Esophagus muscularis mucosa (tissue), 4 donors: ENCODE data around the gene ZNF836. TPM values are rescaled to one million over a fixed set of nuclear protein-coding genes. Genes with fewer than 3 reads are reported as not detected.
A peak's percentile ranks its signal among the peaks of the same experiment; 100 is the strongest.
"Not testable (repeated sequence)": the region's sequence is repeated elsewhere in the genome, so short reads cannot be mapped to it uniquely, and the experiment has no call there.

Experiments used
- DNase-seq: peaks from one replicate; pipeline ENCODE4 v3.0.0-alpha.2; 2017; ENCODE audit errors: extremely low spot score
- H3K27ac ChIP-seq, 4 donors: fragments of 200-600 bp; sonication (generic); replicated peaks in 1 of 4; 1 replicate in 3 of 4; 2 replicates in 1 of 4; pipeline ENCODE4 v1.5.1; 2016 to 2019; ENCODE audit warnings: mild to moderate bottlenecking in 1 of 4
- H3K27me3 ChIP-seq, 4 donors: fragments of 200-600 bp; sonication (generic); one replicate each; pipeline versions ENCODE4 v1.5.1 to v1.6.0; 2016 to 2019
- H3K36me3 ChIP-seq, 4 donors: fragments of 200-600 bp; sonication (generic); one replicate each; pipeline ENCODE4 v1.5.1; 2016 to 2019
- H3K4me1 ChIP-seq, 4 donors: fragments of 200-600 bp; sonication (generic); one replicate each; pipeline ENCODE4 v1.5.1; 2016 to 2019
- H3K4me3 ChIP-seq, 4 donors: fragments of 200-600 bp; sonication (generic); 1 replicate in 2 of 4; 2 replicates in 2 of 4; pipeline ENCODE4 v1.5.1; 2016 to 2019; ENCODE audit warnings: mild to moderate bottlenecking in 4 of 4, moderate library complexity in 1 of 4
- H3K9me3 ChIP-seq, 4 donors: fragments of 200-600 bp; sonication (generic); 1 replicate in 3 of 4; 2 replicates in 1 of 4; pipeline ENCODE4 v1.5.1; 2016 to 2019
- CTCF ChIP-seq, 3 experiments: fragments of 200-600 bp in 2 of 3; fragments of 450-650 bp in 1 of 3; sonication (generic) in 2 of 3; IDR thresholded peaks; one replicate each; pipeline ENCODE4 v1.5.1; 2017 to 2019; ENCODE audit warnings: antibody characterized with exemption in 3 of 3, mild to moderate bottlenecking in 2 of 3, moderate library complexity in 1 of 3
- EP300 ChIP-seq: sonication (generic); formaldehyde crosslinking; IDR thresholded peaks from one replicate; pipeline ENCODE4 v1.6.1; 2017; ENCODE audit warnings: antibody characterized with exemption
- POLR2A ChIP-seq: fragments of 450-650 bp; IDR thresholded peaks from one replicate; pipeline ENCODE4 v1.6.1; 2017; ENCODE audit warnings: antibody characterized with exemption, moderate library complexity, mild to moderate bottlenecking, low read depth
- POLR2AphosphoS5 ChIP-seq, 2 donors: sonication (generic); formaldehyde crosslinking; IDR thresholded peaks; one replicate each; pipeline ENCODE4 v1.6.1; 2017; ENCODE audit warnings: antibody characterized with exemption in 2 of 2
- WGBS: methylation state at CpG from one replicate; pipeline ENCODE4 v1.1.5; 2018; 5-methylcytosine and 5-hydroxymethylcytosine counted together
- intact Hi-C: fragments of 100-400 bp; cut with DNase I; formaldehyde crosslinking; loops from one replicate; pipeline ENCODE4 v1.15.1; 2023
- total RNA-seq, 4 donors: library from RNA; depleted of rRNA; stranded (reverse); fragments of >200 nt; gene quantifications; one replicate each; pipeline versions ENCODE4 v1.1.0 to v1.2.1, GENCODE V29; 2016

ZNF836 gene
- total RNA-seq, 4 donors from 2014 or later = 5.8 to 13.1 (median 9.1) TPM

GRCh38 chr19:52206481-52206880 lies 35.1 kb upstream of the ZNF836 start:
- Histone ChIP-seq H3K4me1 (peaks cover 5 to 47% (median 24%) of the 10 kb centered on the region in 4 donors), H3K36me3 (peaks cover 77 to 100% (median 98%) of the 10 kb centered on the region in 4 donors), H3K9me3 (no peaks in the 10 kb centered on the region), H3K27me3 (no peaks in the 10 kb centered on the region), H3K4me3 (no peak overlapping the region), H3K27ac (no peak overlapping the region)
- intact Hi-C loops = no loop called here
- WGBS = 66% methylated on average over 4 of the region's 5 CpGs
- TF ChIP-seq EP300 (no peak), CTCF (IDR thresholded peaks at IDR 0.05) (no peak), POLR2AphosphoS5 (IDR thresholded peaks at IDR 0.05) (no peak), POLR2A (no peak)
- no peak for DNase-seq

GRCh38 chr19:52200755-52201391 lies 29.5 kb upstream of the ZNF836 start:
- not testable (repeated sequence) for H3K27me3 ChIP-seq, H3K4me3 ChIP-seq, H3K9me3 ChIP-seq, DNase-seq
- intact Hi-C loops = loop anchor here (2.0 kb wide), 1 partner anchor 62 kb away; the partner anchor contains the start of gene ZNF616
- Histone ChIP-seq H3K4me1 (peaks cover 50 to 80% (median 60%) of the 10 kb centered on the region in 4 donors), H3K36me3 (peaks cover 43 to 81% (median 64%) of the 10 kb centered on the region in 4 donors), H3K27ac (peak overlapping the region; percentile 65 to 75 (median 70))
- WGBS = 74% methylated on average over 17 of the region's 17 CpGs

- peaks cover 35 to 81% (median 63%) of the 10 kb centered on the region in 4 donors for H3K36me3 ChIP-seq
- no peaks in the 10 kb centered on the region for H3K9me3 ChIP-seq
- H3K4me3 ChIP-seq = no peak overlapping the region
- no peak for TF ChIP-seq EP300
- TF ChIP-seq POLR2A = no peak
- TF ChIP-seq CTCF (IDR thresholded peaks at IDR 0.05) = no peak
- peak; percentile 74 to 77 for TF ChIP-seq POLR2AphosphoS5 (IDR thresholded peaks at IDR 0.05)
- intact Hi-C loops = loop anchor here (2.0 kb wide), 1 partner anchor 61 kb away; the partner anchor contains the start of gene ZNF616
- peak overlapping the region; percentile 65 to 75 (median 70) for H3K27ac ChIP-seq
- H3K4me1 ChIP-seq = peaks cover 57 to 81% (median 65%) of the 10 kb centered on the region in 4 donors
- DNase-seq = no peak
- WGBS = 33% methylated on average over 7 of the region's 7 CpGs
- no peaks in the 10 kb centered on the region for H3K27me3 ChIP-seq
Measured at GRCh38 chr19:52200044-52200443, 28.6 kb upstream of the ZNF836 start.

GRCh38 chr19:52198678-52199077 lies 27.3 kb upstream of the ZNF836 start:
- DNase-seq = no peak
- H3K4me1 ChIP-seq = peaks cover 70 to 93% (median 79%) of the 10 kb centered on the region in 4 donors
- intact Hi-C loops = no loop called here
- no peaks in the 10 kb centered on the region for H3K27me3 ChIP-seq
- no peak overlapping the region for H3K4me3 ChIP-seq
- TF ChIP-seq POLR2AphosphoS5 (IDR thresholded peaks at IDR 0.05) (no peak), POLR2A (no peak), EP300 (no peak), CTCF (IDR thresholded peaks at IDR 0.05) (no peak)
- peaks cover 25 to 74% (median 50%) of the 10 kb centered on the region in 4 donors for H3K36me3 ChIP-seq
- no peaks in the 10 kb centered on the region for H3K9me3 ChIP-seq
- WGBS = 44% methylated on average over 3 of the region's 3 CpGs
- H3K27ac ChIP-seq = peak overlapping the region in 3 of 4 donors; percentile 42 to 75 (median 65)

GRCh38 chr19:52197964-52198363 lies 26.5 kb upstream of the ZNF836 start:
- H3K4me3 ChIP-seq = no peak overlapping the region
- 80% methylated on average over 3 of the region's 3 CpGs for WGBS
- TF ChIP-seq EP300 (no peak), CTCF (IDR thresholded peaks at IDR 0.05) (no peak), POLR2AphosphoS5 (IDR thresholded peaks at IDR 0.05) (no peak), POLR2A (no peak)
- peaks cover 19 to 73% (median 47%) of the 10 kb centered on the region in 4 donors for H3K36me3 ChIP-seq
- H3K9me3 ChIP-seq = no peaks in the 10 kb centered on the region
- no peak for DNase-seq
- H3K27me3 ChIP-seq = no peaks in the 10 kb centered on the region
- H3K4me1 ChIP-seq = peaks cover 77 to 94% (median 86%) of the 10 kb centered on the region in 4 donors
- H3K27ac ChIP-seq = peak overlapping the region in 2 of 4 donors; percentile 34 to 75
- intact Hi-C loops = no loop called here
